HG03159 (cell line): Measurements from ENCODE around the gene KPNA1.
A peak's percentile ranks its signal among the peaks of the same experiment; 100 is the strongest.
"Not testable (repeated sequence)": the region's sequence is repeated elsewhere in the genome, so short reads cannot be mapped to it uniquely, and the experiment has no call there.

Experiments
- ATAC-seq: cut with Tn5 transposase; IDR thresholded peaks from one replicate; pipeline ENCODE4 v1.9.1; 2021; ENCODE audit warnings: mild to moderate bottlenecking, moderate library complexity; ENCODE audit not compliant: unreplicated experiment

KPNA1 gene

GRCh38 chr3:122520861-122521260 lies 6.1 kb upstream of the KPNA1 start:
- no peak for ATAC-seq

- ATAC-seq = no peak
These were observed 5.0 kb upstream of the KPNA1 start for GRCh38 chr3:122519693-122520092.

- ATAC-seq = no peak
These were observed 2.2 kb upstream of the KPNA1 start for GRCh38 chr3:122516846-122517360.

- ATAC-seq = no peak
These were observed 1.1 kb upstream of the KPNA1 start for GRCh38 chr3:122515870-122516269.

- ATAC-seq = no peak
These were observed 305 bp upstream of the KPNA1 start for GRCh38 chr3:122515020-122515468.

- no peak for ATAC-seq
These were observed 1.2 kb downstream of the KPNA1 start for GRCh38 chr3:122513386-122514122.

GRCh38 chr3:122512284-122512683 lies 2.5 kb downstream of the KPNA1 start:
- ATAC-seq = no peak

- no peak for ATAC-seq
These were observed 3.7 kb downstream of the KPNA1 start for GRCh38 chr3:122510878-122511535.

GRCh38 chr3:122508944-122509343 lies 5.8 kb downstream of the KPNA1 start:
- not testable (repeated sequence) for ATAC-seq

- ATAC-seq = no peak
These were observed 6.4 kb downstream of the KPNA1 start for GRCh38 chr3:122508135-122508914.

GRCh38 chr3:122506450-122506849 lies 8.3 kb downstream of the KPNA1 start:
- no peak for ATAC-seq

- ATAC-seq = no peak
These were observed 9.1 kb downstream of the KPNA1 start for GRCh38 chr3:122505676-122506075.

- no peak for ATAC-seq
These were observed 11.8 kb downstream of the KPNA1 start for GRCh38 chr3:122502941-122503340.

GRCh38 chr3:122502139-122502538 lies 12.6 kb downstream of the KPNA1 start:
- no peak for ATAC-seq

GRCh38 chr3:122500964-122501363 lies 13.8 kb downstream of the KPNA1 start:
- not testable (repeated sequence) for ATAC-seq

- ATAC-seq = no peak
These were observed 16.6 kb downstream of the KPNA1 start for GRCh38 chr3:122498152-122498551.

GRCh38 chr3:122497425-122497824 lies 17.3 kb downstream of the KPNA1 start:
- ATAC-seq = peak; percentile 79

GRCh38 chr3:122496508-122496907 lies 18.2 kb downstream of the KPNA1 start:
- ATAC-seq = no peak

GRCh38 chr3:122493296-122493695 lies 21.4 kb downstream of the KPNA1 start:
- no peak for ATAC-seq

GRCh38 chr3:122488262-122488973 lies 26.3 kb downstream of the KPNA1 start:
- no peak for ATAC-seq

- no peak for ATAC-seq
These were observed 29.8 kb downstream of the KPNA1 start for GRCh38 chr3:122484985-122485384.
